GM13977 (cell line): ENCODE measurements around the gene NAP1L5.

Experiments used
- DNase-seq: peaks from one replicate; pipeline ENCODE4 v3.0.0; 2012; ENCODE audit warnings: low spot score
- in situ Hi-C: fragments of 300-500 bp; cut with MboI; formaldehyde crosslinking; loops from one replicate; pipeline ENCODE4 v1.12.0; 2022; ENCODE audit warnings: low sequenced_read_pairs, low pct_unique_long_range_greater_than_20kb, mixed read lengths, inconsistent platforms; ENCODE audit not compliant: unreplicated experiment
- TF ChIP-seq, protein P1 (sequence below): IDR thresholded peaks from 2 replicates; pipeline ENCODE4 v1.5.1; 2012; ENCODE audit warnings: mild to moderate bottlenecking, control low read depth; ENCODE audit not compliant: insufficient read depth; ENCODE audit errors: extremely low read depth, missing control alignments

Gene NAP1L5

DNA sequence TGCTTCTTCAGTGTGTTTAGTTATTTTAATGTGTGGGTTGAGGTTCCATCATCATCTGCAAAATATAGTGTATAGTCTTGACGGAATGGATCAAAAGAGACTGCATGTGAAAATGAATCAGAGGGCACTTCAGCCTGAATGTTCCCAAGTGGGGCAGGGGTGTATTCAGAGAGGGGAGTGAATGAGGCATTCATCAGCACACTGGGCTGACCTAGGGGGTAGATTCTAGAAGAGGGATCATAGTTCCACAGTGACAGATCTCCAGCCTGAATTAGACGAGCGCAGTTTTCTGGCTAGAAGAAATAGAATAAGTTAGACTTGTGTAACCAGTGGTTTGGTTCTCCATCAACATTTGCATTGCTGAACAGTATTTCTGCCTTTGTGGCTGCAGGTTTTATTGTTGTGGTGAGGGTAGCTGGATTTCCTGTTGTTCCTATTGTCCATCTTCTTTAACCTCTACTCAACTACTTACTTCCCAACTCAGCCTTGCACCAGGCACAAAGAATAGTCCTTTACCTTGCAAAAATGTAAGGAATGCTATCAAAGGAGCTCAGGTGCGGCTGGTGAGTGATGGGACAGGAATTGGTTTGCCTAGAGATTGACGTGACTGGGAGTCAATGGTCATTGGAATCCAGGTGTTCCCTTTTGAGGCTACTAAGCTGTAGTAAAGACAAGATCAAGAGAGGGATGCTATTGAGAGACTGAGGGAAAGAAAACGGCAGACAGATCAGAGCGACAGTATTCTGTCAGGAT lies 50.9 kb downstream of the NAP1L5 start:
- DNase-seq, result no peak
- TF ChIP-seq, protein P1, sequence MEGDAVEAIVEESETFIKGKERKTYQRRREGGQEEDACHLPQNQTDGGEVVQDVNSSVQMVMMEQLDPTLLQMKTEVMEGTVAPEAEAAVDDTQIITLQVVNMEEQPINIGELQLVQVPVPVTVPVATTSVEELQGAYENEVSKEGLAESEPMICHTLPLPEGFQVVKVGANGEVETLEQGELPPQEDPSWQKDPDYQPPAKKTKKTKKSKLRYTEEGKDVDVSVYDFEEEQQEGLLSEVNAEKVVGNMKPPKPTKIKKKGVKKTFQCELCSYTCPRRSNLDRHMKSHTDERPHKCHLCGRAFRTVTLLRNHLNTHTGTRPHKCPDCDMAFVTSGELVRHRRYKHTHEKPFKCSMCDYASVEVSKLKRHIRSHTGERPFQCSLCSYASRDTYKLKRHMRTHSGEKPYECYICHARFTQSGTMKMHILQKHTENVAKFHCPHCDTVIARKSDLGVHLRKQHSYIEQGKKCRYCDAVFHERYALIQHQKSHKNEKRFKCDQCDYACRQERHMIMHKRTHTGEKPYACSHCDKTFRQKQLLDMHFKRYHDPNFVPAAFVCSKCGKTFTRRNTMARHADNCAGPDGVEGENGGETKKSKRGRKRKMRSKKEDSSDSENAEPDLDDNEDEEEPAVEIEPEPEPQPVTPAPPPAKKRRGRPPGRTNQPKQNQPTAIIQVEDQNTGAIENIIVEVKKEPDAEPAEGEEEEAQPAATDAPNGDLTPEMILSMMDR, result no peak
- in situ Hi-C loops, result no loop called here

DNA sequence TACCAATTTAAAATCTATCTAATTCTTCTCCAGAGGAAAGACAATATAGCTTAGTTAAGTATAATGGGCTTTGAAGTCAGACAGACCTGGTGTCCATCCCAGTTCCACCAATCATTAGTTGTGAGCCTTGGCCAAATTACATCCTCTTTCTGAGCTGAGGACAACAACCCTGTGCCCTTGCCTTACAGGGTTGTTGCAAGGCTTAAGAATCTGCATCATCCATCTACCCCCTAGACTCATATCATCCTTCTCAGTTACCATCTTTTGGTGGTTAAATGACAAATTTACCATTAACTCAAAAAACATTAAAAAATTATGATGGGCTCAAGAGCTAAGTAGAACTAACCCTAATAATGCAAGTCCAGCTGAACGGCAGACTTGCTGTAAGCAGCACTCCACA lies 51.6 kb downstream of the NAP1L5 start:
- in situ Hi-C loops, result no loop called here

More for the DNA sequence above, 51.6 kb downstream of the NAP1L5 start:
- DNase-seq, result no peak
- TF ChIP-seq, protein P1, result no peak
